Skeletal muscle tissue (tissue), 4 donors: Measurements from ENCODE around the gene TNNT3. TPM values are rescaled to one million over a fixed set of nuclear protein-coding genes. Genes with fewer than 3 reads are reported as not detected.
"Not testable (repeated sequence)": the region's sequence is repeated elsewhere in the genome, so short reads cannot be mapped to it uniquely, and the experiment has no call there.

Experiments
- H3K27ac ChIP-seq: one replicate; pipeline ENCODE4 v1.7.0; 2013; ENCODE audit warnings: mild to moderate bottlenecking, low read depth, low read length, inconsistent platforms
- H3K27me3 ChIP-seq, 3 donors: one replicate each; pipeline ENCODE4 v1.7.0; 2013; ENCODE audit warnings: low read length in 3 of 3; ENCODE audit not compliant: control insufficient read depth in 3 of 3, insufficient read depth in 3 of 3
- H3K36me3 ChIP-seq, 3 donors: one replicate each; pipeline ENCODE4 v1.7.0; 2013; ENCODE audit warnings: low read length in 3 of 3; ENCODE audit not compliant: control insufficient read depth in 3 of 3, insufficient read depth in 3 of 3
- H3K4me1 ChIP-seq, 3 donors: one replicate each; pipeline ENCODE4 v1.7.0; 2013; ENCODE audit warnings: low read length in 3 of 3, mild to moderate bottlenecking in 3 of 3; ENCODE audit not compliant: control insufficient read depth in 3 of 3, insufficient read depth in 3 of 3
- H3K4me3 ChIP-seq, 3 donors: one replicate each; pipeline ENCODE4 v1.7.0; 2013; ENCODE audit warnings: low read length in 3 of 3
- H3K9ac ChIP-seq, 3 donors: one replicate each; pipeline ENCODE4 v1.7.0; 2013; ENCODE audit warnings: low read length in 3 of 3, mild to moderate bottlenecking in 3 of 3, moderate library complexity in 2 of 3, low read depth in 1 of 3
- H3K9me3 ChIP-seq, 3 donors: one replicate each; pipeline ENCODE4 v1.7.0; 2013; ENCODE audit warnings: low read length in 3 of 3; ENCODE audit not compliant: control insufficient read depth in 3 of 3
- total RNA-seq: library from RNA; depleted of rRNA; stranded (reverse); fragments of >200 nt; gene quantifications from one replicate; pipeline ENCODE4 v1.2.3, GENCODE V29; 2014
- donor health status: Osteomylitis.

The TNNT3 gene
- total RNA-seq, 1 donor from 2014 or later: 4,042 TPM

GRCh38 chr11:1880746-1881441 is 38.6 kb upstream of the TNNT3 start:
- Histone ChIP-seq H3K27me3 (peaks cover 0 to 15% (median 2%) of the 10 kb centered on the region in 3 donors), H3K9ac (peak overlapping the region; percentile 40 to 74 (median 72)), H3K4me3 (no peak overlapping the region), H3K27ac (peak overlapping the region; percentile 89), H3K9me3 (no peaks in the 10 kb centered on the region), H3K36me3 (peaks cover 4 to 25% (median 5%) of the 10 kb centered on the region in 3 donors), H3K4me1 (peaks cover 56 to 67% (median 60%) of the 10 kb centered on the region in 3 donors)

DNA sequence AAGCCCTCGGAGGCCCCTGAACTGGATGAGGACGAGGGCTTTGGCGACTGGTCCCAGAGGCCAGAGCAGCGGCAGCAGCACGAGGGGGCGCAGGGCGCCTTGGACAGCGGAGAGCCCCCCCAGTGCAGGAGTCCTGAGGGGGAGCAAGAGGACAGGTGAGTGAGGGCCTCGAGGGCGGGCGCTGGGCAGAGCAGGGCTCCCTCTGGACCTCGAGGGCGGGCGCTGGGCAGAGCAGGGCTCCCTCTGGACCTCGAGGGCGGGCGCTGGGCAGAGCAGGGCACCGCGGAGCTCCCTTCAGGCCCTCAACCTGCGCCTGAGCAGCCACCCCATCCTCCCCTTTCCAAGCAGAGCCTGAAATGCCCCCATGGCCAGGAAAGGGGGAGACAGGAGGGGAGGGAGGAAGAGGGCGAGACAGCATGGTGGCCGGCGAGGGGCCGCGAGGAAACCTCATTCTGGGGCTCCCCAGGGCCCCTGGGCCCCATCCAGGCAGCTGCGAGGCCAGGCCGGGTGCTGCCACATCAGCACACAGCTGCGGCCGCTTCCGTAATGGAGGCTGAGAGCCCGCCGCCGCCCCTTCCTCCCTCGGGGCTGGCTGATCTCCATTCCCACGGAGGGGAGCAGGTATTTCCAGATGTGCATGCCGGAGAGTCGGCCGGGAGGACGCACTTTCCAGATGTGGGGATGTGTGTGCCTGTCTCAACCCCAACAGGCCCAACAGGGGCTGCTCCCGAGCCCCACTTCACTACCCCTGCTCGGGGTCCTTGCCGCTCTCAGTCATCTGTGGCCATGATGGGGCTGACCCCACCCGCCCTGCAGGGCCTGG is 37.9 kb upstream of the TNNT3 start:
- H3K27me3 ChIP-seq: peaks cover 0 to 9% (median 0%) of the 10 kb centered on the region in 3 donors
- H3K9ac ChIP-seq: peak overlapping the region in 2 of 3 donors; percentile 3 to 72
- H3K36me3 ChIP-seq: peaks cover 4 to 31% (median 10%) of the 10 kb centered on the region in 3 donors
- peak overlapping the region; percentile 89 for H3K27ac ChIP-seq
- no peaks in the 10 kb centered on the region for H3K9me3 ChIP-seq
- H3K4me3 ChIP-seq: no peak overlapping the region
- peaks cover 49 to 59% (median 53%) of the 10 kb centered on the region in 3 donors for H3K4me1 ChIP-seq

DNA sequence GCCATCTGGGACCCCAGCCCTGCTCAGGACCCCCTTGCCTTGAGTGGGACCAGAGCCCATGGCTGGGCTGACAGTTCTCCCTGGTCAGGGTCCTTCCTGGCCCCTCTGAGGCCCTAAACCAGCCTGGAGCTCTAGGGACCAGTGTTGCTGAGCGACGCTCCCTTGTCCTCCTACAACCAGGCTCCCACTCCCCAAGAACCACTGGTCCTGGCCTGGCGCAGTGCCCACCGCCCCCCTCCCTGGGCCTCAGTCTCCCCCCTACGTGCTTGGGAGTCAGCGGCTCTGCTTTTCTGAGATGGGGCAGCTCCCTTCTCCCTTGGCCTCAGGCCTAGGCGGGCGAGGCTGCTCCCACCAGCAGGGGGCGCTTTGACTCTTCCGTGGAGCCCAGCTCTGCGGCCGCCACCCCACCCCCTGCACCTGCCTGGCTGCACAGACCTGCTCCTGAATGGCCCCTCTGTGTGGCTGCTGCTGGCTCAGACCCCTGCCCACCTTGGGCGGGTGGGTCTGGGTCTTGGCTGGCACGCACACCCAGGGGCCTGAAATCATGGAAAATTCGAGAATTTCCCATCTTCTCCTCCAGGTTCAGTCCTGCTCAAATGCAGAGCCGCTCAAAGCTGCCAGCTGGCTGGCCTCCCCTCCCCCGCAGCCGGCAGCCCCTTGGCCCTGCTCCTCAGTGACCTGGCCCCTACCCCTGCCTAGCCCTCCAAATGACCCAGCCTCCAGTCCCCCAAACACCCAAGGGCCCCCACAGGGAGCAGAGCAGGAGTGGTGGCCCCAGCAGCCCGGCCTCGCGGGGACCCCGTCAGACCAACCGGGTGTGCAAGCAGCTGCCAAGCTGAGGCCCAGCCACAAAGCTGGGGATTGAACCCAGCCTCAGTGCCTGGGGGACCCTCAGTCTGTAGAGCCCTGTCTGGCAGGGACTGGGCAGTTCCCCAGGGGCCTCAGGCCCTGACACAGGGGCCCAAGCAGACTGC is 37.0 kb upstream of the TNNT3 start:
- H3K36me3 ChIP-seq: peaks cover 7 to 34% (median 10%) of the 10 kb centered on the region in 3 donors

DNA sequence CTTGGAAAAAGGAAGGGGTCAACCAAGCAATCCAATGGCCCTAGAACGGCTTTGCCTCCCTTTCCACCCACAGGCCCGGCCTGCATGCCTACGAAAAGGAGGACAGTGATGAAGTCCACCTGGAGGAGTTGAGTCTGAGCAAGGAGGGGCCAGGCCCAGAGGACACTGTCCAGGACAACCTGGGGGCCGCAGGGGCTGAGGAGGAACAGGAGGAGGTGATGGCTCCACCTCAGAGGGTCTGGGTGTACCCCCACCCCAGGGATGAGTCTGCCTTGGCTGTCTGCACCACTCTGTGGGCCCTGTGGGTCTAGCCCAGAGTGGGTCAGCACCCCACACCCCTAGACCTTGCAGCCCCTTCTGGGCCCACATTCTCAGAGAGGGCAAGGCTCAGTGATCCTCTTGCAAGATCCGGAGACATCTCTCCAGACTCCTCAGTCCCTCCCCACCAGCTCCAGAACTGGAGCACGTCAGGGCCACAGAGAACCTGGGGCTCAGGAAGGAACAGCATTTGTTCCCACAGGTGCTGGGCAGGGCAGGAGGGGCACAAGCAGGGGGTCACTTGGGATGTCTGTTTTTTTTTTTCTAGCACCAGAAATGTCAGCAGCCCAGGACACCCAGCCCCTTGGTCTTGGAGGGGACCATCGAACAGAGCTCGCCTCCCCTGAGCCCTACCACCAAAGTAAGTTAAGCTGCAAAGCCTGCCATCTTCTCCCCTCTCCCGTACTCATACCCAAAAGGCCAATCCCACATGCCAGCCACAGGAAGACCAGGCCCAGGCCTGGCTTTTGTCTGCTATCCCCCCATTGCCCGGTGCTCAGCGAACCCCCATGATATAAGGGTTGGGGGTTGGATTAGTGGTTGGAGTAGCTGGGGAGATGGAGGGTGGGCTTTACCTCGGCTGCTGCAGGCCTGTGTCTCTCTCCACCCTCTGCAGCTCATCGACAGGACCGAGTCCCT is 35.9 kb upstream of the TNNT3 start:
- H3K27me3 ChIP-seq: peaks cover 0 to 6% (median 0%) of the 10 kb centered on the region in 3 donors
- no peak overlapping the region for H3K4me3 ChIP-seq
- peaks cover 10 to 42% (median 10%) of the 10 kb centered on the region in 3 donors for H3K36me3 ChIP-seq
- peaks cover 49 to 60% (median 51%) of the 10 kb centered on the region in 3 donors for H3K4me1 ChIP-seq
- peak overlapping the region; percentile 36 for H3K27ac ChIP-seq
- no peaks in the 10 kb centered on the region for H3K9me3 ChIP-seq
- peak overlapping the region in 2 of 3 donors; percentile 4 to 54 for H3K9ac ChIP-seq

More for the DNA sequence above, 37.0 kb upstream of the TNNT3 start:
- Histone ChIP-seq H3K9me3 (no peaks in the 10 kb centered on the region), H3K27me3 (peaks cover 0 to 6% (median 0%) of the 10 kb centered on the region in 3 donors), H3K4me3 (no peak overlapping the region), H3K27ac (peak overlapping the region; percentile 89), H3K9ac (peak overlapping the region in 2 of 3 donors; percentile 3 to 72), H3K4me1 (peaks cover 44 to 56% (median 48%) of the 10 kb centered on the region in 3 donors)

DNA sequence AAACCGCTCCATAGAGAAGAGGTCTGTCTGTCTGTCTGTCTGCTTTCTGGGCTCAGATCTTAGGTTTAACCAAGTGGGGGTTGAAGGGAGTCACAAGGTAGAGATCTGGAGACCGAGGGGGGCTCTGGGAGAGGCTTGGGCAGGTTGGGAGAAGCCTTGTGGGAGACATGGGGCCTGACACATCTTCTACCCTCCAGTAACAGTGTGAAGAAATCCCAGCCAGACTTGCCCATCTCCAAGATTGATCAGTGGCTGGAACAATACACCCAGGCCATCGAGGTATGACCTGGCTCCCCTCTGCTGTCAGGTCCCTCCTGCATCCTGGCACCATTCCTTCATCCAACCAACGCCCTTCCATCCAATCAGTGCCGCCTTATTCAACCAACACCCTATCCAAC is 35.2 kb upstream of the TNNT3 start:
- Histone ChIP-seq H3K9me3 (no peaks in the 10 kb centered on the region), H3K9ac (no peak overlapping the region), H3K36me3 (peaks cover 10 to 46% (median 13%) of the 10 kb centered on the region in 3 donors), H3K27ac (no peak overlapping the region), H3K4me1 (peaks cover 54 to 62% (median 58%) of the 10 kb centered on the region in 3 donors), H3K27me3 (peaks cover 0 to 6% (median 0%) of the 10 kb centered on the region in 3 donors), H3K4me3 (no peak overlapping the region)

DNA sequence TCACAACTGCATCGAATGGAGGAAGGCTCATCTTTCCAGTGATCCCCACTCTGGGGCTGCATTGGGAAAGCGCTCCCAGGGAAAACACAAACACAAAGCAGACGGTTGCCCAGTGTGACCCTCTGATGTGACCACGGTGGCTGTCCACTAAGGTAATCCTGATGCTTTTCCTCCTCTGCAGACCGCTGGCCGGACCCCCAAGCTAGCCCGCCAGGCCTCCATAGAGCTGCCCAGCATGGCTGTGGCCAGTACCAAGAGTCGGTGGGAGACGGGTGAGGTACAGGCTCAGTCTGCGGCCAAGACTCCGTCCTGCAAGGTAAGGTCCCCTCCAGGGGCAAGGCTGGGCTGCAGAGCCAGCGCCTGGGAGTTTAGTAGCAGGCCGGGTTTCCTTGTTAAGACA is 33.0 kb upstream of the TNNT3 start:
- peaks cover 10 to 44% (median 15%) of the 10 kb centered on the region in 3 donors for H3K36me3 ChIP-seq

GRCh38 chr11:1887451-1888346 is 31.8 kb upstream of the TNNT3 start:
- peaks cover 10 to 44% (median 15%) of the 10 kb centered on the region in 3 donors for H3K36me3 ChIP-seq
- H3K27ac ChIP-seq: peak overlapping the region; percentile 64

More for the DNA sequence above, 33.0 kb upstream of the TNNT3 start:
- H3K27me3 ChIP-seq, H3K4me3 ChIP-seq, H3K9me3 ChIP-seq, H3K27ac ChIP-seq, H3K9ac ChIP-seq: not testable (repeated sequence)
- H3K4me1 ChIP-seq: peaks cover 52 to 63% (median 58%) of the 10 kb centered on the region in 3 donors

DNA sequence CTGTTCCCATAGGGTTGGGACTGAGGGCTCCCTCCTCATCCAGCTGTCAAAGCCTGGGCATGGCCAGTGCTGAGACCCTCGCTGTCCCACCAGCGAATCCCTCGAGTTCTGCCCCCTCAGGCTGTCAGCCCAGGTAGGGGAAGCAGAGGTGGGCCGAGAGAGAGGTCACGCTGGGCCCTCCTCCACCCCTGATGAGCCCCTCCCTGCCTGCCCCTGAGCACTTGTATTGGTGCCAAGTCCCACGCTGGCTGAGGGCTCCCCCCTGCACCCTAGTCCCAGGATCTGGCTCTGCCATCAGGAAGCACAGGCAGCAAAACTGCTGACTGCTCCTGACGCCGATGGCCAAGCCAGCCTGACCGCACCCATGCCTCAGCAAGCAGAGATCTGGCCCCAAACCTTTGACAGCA is 31.2 kb upstream of the TNNT3 start:
- peak overlapping the region; percentile 64 for H3K27ac ChIP-seq
- H3K36me3 ChIP-seq: peaks cover 10 to 42% (median 14%) of the 10 kb centered on the region in 3 donors
- H3K9me3 ChIP-seq: no peaks in the 10 kb centered on the region
- peak overlapping the region; percentile 2 to 57 (median 54) for H3K9ac ChIP-seq
- H3K27me3 ChIP-seq: no peaks in the 10 kb centered on the region
- H3K4me3 ChIP-seq: no peak overlapping the region
- peaks cover 51 to 62% (median 55%) of the 10 kb centered on the region in 3 donors for H3K4me1 ChIP-seq

More at GRCh38 chr11:1887451-1888346, 31.8 kb upstream of the TNNT3 start:
- Histone ChIP-seq H3K9ac (peak overlapping the region in 2 of 3 donors; percentile 2 to 57), H3K9me3 (no peaks in the 10 kb centered on the region), H3K4me1 (peaks cover 53 to 63% (median 59%) of the 10 kb centered on the region in 3 donors), H3K4me3 (no peak overlapping the region), H3K27me3 (no peaks in the 10 kb centered on the region)
